ENCODE results near the gene THPO. TPM values are rescaled to one million over a fixed set of nuclear protein-coding genes. Genes with fewer than 3 reads are reported as not detected.
A peak's percentile ranks its signal among the peaks of the same experiment; 100 is the strongest.

Gene THPO
- total RNA-seq, 1 donor from 2014 or later: 0.07 TPM

DNA sequence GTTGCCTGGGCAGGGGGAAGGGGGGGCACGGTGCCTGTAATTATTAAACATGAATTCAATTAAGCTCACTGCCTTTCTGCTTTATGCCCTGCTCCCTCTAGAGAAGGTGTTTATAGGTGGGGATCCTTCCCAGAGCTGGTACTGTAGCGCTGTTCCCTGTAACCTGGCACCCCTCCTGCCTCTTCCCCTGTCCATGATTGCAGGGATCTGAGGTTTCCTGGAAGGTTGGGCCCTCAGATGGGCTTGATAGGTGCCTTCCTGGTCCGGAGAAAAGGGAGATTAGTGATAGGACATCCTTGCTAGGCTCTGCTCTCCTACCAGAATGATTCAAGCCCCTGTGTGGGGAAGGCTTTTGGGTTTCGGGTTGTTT is 42.7 kb downstream of the THPO start:
- no peak for DNase-seq (ENCODE audit: low read depth, low spot score)

GRCh38 chr3:184334470-184335158 is 43.4 kb downstream of the THPO start:
- no peak for DNase-seq (ENCODE audit: low read depth, low spot score)

- DNase-seq (ENCODE audit: low read depth, low spot score): no peak
Measured at GRCh38 chr3:184333700-184334099, 44.3 kb downstream of the THPO start.

DNA sequence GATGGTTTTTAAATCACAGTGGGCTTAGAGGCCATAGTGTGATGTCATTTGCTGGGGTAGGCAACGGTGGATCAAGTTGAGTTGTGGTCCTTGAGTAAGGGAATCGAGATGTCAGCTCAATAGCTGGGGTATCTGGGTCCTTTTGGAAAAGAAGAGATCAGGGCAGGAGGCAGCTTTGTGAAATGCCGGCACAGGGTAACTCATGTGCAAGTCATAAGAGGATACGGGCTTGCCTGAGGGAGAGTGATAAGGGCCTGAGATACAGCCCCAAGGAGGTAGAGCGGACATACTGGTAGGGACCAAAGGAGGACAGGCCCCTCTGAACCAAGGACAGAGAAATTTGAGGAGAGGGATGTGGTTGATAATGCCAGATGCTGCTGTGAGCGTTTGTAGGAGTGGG is 44.8 kb downstream of the THPO start:
- DNase-seq (ENCODE audit: low read depth, low spot score): no peak

DNA sequence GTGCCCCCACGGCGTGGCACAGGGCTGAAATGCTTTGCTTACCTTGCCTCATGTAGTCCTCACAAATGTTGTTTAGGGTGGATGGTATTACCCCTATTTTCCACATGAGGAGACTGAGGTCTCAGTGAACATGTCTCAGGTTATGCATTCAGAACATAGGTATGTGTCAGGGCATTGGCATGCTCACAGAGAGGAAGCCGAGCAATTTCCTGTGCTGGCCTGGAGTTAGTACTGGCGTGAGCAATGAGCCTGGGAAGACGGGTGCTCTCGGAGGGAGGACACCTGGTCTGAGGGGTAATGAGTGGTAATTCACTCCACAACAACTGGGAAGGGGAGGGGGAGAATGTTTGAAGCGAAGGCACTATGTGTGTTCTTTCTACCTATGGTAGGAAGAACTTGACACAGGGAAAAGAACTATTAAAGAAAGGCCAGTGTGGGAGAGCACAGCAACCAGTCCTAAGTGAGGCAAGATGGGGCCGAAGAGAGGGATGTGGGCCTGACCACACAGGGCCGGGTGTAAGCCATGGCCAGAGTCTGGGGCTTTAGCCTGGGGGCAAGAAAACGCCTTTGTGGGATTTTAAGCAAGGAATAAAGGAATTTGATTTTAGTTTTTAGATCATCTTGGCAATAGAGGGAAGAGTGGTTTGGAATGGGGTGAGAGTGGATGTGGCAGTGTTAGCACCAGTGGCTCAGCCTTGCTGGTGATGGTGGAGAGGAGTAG is 45.5 kb downstream of the THPO start:
- peak; percentile 92 for DNase-seq (ENCODE audit: low read depth, low spot score)

- no peak for DNase-seq (ENCODE audit: low read depth, low spot score)
Measured at GRCh38 chr3:184328516-184328915, 49.5 kb downstream of the THPO start.

GRCh38 chr3:184327171-184327570 is 50.8 kb downstream of the THPO start:
- DNase-seq (ENCODE audit: low read depth, low spot score): no peak

DNA sequence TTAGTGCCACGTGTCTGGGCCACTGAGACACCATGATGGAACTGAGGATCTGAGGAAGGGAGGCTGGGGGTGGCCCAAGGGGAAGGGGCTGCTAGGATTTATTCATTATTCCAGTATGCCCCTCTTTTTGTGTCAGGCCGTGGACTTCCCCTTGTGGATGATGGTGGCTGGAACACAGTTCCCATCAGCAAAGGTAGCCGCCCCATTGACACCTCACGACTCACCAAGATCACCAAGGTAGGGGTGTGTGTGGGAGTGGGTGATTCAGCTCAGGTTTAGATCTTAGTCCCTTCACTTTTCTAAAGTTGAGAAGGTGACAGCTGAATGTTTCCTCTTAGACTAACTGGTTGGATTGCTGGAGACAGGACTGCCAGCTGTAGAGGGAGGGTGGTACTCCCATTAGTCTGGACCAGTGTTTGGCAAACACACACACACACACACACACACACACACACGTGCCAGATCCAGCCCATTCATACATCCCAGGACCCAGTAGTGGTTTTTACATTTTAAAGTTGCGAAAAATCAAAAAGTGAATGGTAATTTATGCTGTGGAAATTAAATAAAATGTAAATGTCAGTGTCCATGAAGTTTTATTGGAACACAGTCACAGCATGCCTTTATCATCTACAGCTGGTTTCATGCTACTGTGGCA is 52.2 kb downstream of the THPO start:
- no peak for DNase-seq (ENCODE audit: low read depth, low spot score)

DNA sequence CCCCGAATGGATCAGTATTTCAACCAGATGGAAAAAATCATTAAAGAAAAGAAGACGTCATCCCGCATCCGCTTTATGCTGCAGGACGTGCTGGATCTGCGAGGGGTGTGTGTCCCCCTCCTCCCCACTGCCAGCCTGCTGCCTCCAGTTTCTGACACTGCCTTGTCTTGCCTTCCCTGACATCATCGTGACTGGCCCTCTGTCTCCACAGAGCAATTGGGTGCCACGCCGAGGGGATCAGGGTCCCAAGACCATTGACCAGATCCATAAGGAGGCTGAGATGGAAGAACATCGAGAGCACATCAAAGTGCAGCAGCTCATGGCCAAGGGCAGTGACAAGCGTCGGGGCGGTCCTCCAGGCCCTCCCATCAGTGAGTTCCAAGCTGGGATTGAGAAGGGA is 52.7 kb downstream of the THPO start:
- no peak for DNase-seq (ENCODE audit: low read depth, low spot score)

- DNase-seq (ENCODE audit: low read depth, low spot score): no peak
Measured at GRCh38 chr3:184323696-184324095, 54.3 kb downstream of the THPO start.

GRCh38 chr3:184322731-184323487 is 55.1 kb downstream of the THPO start:
- DNase-seq (ENCODE audit: low read depth, low spot score): no peak

Other genes starting within 250 kb of the THPO start
- gene EIF2B5, start 242.8 kb downstream of the THPO start, total RNA-seq: 41.0 and 53.0 TPM in 2 replicates
- 21.2 and 30.0 TPM in 2 replicates for gene DVL3, start 222.8 kb downstream of the THPO start, total RNA-seq
- 413 and 506 TPM in 2 replicates for gene AP2M1, start 203.4 kb downstream of the THPO start, total RNA-seq
- 52.1 and 69.1 TPM in 2 replicates for gene ABCF3, start 192.0 kb downstream of the THPO start, total RNA-seq
- gene VWA5B2, start 148.6 kb downstream of the THPO start, total RNA-seq: not detected in 2 replicates
- 23.6 and 25.7 TPM in 2 replicates for gene ALG3, start 129.2 kb downstream of the THPO start, total RNA-seq
- 4.3 and 4.7 TPM in 2 replicates for gene EEF1AKMT4, start 128.5 kb downstream of the THPO start, total RNA-seq
- 0.07 TPM in 1 of 2 replicates, not detected in the other for gene CAMK2N2, start 116.7 kb downstream of the THPO start, total RNA-seq
- not detected in 2 replicates for gene ECE2, start 102.2 kb downstream of the THPO start, total RNA-seq
- 780 and 805 TPM in 2 replicates for gene PSMD2, start 79.0 kb downstream of the THPO start, total RNA-seq
- gene EIF4G1, start 63.6 kb downstream of the THPO start, total RNA-seq: 340 and 432 TPM in 2 replicates
- 40.4 and 44.6 TPM in 2 replicates for gene FAM131A, start 40.6 kb downstream of the THPO start, total RNA-seq
- gene CLCN2, start 16.6 kb downstream of the THPO start, total RNA-seq: 2.2 and 2.6 TPM in 2 replicates
- gene POLR2H, start 16.5 kb downstream of the THPO start, total RNA-seq: 106 and 115 TPM in 2 replicates
- gene CHRD, start 1.8 kb upstream of the THPO start, total RNA-seq: 0.11 and 0.20 TPM in 2 replicates
- not detected in 2 replicates for gene EPHB3, start 183.6 kb upstream of the THPO start, total RNA-seq